ENCODE results near the gene ZSCAN20.

- TF ChIP-seq EZH2phosphoT487 (IDR thresholded peaks at IDR 0.05; ENCODE audit: borderline replicate concordance, low read length): no peak
- no peak for TF ChIP-seq CTCF (conservative IDR thresholded peaks at IDR 0.05; ENCODE audit: low read depth, low read length)
- no peak for TF ChIP-seq EZH2 (IDR thresholded peaks at IDR 0.05; ENCODE audit: low read length, unreplicated experiment)
These were observed 55.5 kb downstream of the ZSCAN20 start for GRCh38 chr1:33527934-33528333.

Data from PC-3 (cell line).